Measurements from ENCODE around the gene RASSF3. TPM values are rescaled to one million over a fixed set of nuclear protein-coding genes. Genes with fewer than 3 reads are reported as not detected.

The RASSF3 gene
- total RNA-seq, 2 donors from 2014 or later, result 52.6 to 90.3 TPM

GRCh38 chr12:64713376-64713775, 103.1 kb downstream of the RASSF3 start:
- H3K9me3 ChIP-seq, result no peaks in the 10 kb centered on the region
- no peak overlapping the region for H3K27ac ChIP-seq
- no peaks in the 10 kb centered on the region for H3K4me1 ChIP-seq
- H3K36me3 ChIP-seq, result no peaks in the 10 kb centered on the region
- intact Hi-C loops (cut with DNase I), result no loop called here
- H3K27me3 ChIP-seq, result no peaks in the 10 kb centered on the region
- H3K9ac ChIP-seq (ENCODE audit: low read depth in 2 of 2, low read length in 2 of 2), result no peak overlapping the region
- H3K4me3 ChIP-seq, result no peak overlapping the region
- no peak for DNase-seq
- no peak for TF ChIP-seq CTCF (IDR thresholded peaks at IDR 0.05)

DNA sequence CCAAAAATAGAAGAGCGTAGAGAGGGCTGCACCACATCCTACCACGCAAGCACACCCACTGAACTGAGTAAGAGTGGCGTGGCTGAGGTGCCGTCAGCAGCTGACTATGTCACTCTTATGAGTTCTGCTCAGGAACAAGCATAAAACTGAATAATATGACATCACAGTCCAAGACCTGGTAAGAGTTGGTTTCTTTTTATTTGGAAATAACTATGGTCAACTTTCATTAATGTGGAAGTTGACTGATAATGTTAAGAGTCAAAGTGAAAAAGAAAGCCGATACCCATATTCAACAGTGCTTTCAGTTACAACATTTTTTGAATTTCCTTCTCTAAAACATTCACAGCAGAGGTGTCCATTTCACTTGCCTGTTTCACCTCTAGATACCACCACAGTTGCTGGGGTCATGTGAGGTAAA, 104.3 kb downstream of the RASSF3 start:
- no peaks in the 10 kb centered on the region for H3K36me3 ChIP-seq

DNA sequence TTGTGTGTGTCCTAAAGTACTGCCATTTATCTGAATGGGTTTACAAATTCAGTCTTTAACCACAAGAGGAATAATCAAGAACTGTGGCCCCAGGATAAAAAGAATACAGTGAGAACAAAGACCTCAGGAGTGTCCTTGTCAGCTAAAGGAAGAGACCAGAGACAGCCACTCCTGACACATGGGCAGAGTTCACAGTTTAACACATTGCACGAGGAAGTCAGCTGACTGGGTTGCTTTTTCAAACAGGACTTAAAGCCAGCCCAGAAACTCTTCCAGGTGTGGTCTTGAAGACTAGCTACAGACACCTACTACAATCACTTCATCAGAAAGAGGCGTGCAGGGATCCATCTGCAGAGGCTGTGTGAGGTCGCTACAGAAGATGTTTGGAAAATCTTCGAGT, 106.1 kb downstream of the RASSF3 start:
- Histone ChIP-seq H3K4me3 (no peak overlapping the region), H3K4me1 (no peaks in the 10 kb centered on the region), H3K9me3 (no peaks in the 10 kb centered on the region), H3K36me3 (no peaks in the 10 kb centered on the region), H3K9ac (ENCODE audit: low read depth in 2 of 2, low read length in 2 of 2) (no peak overlapping the region), H3K27me3 (no peaks in the 10 kb centered on the region), H3K27ac (no peak overlapping the region)
- no peak for TF ChIP-seq CTCF (IDR thresholded peaks at IDR 0.05)
- intact Hi-C loops (cut with DNase I), result no loop called here
- peak; percentile 37 for DNase-seq

More for the DNA sequence above, 104.3 kb downstream of the RASSF3 start:
- H3K27ac ChIP-seq, result no peak overlapping the region
- H3K4me1 ChIP-seq, result no peaks in the 10 kb centered on the region
- no peaks in the 10 kb centered on the region for H3K9me3 ChIP-seq
- no peak overlapping the region for H3K9ac ChIP-seq (ENCODE audit: low read depth in 2 of 2, low read length in 2 of 2)
- H3K4me3 ChIP-seq, result no peak overlapping the region
- no peaks in the 10 kb centered on the region for H3K27me3 ChIP-seq
- TF ChIP-seq CTCF (IDR thresholded peaks at IDR 0.05), result no peak
- no peak for DNase-seq
- intact Hi-C loops (cut with DNase I), result no loop called here

GRCh38 chr12:64716839-64717455, 106.7 kb downstream of the RASSF3 start:
- intact Hi-C loops (cut with DNase I), result no loop called here
- no peak overlapping the region for H3K27ac ChIP-seq
- H3K4me3 ChIP-seq, result no peak overlapping the region
- H3K36me3 ChIP-seq, result no peaks in the 10 kb centered on the region
- H3K9me3 ChIP-seq, result no peaks in the 10 kb centered on the region
- H3K4me1 ChIP-seq, result no peaks in the 10 kb centered on the region
- DNase-seq, result no peak
- no peaks in the 10 kb centered on the region for H3K27me3 ChIP-seq
- TF ChIP-seq CTCF (IDR thresholded peaks at IDR 0.05), result no peak
- H3K9ac ChIP-seq (ENCODE audit: low read depth in 2 of 2, low read length in 2 of 2), result no peak overlapping the region

GRCh38 chr12:64718649-64719048, 108.4 kb downstream of the RASSF3 start:
- no peak overlapping the region for H3K27ac ChIP-seq
- intact Hi-C loops (cut with DNase I), result no loop called here

More at GRCh38 chr12:64718649-64719048, 108.4 kb downstream of the RASSF3 start:
- Histone ChIP-seq H3K36me3 (no peaks in the 10 kb centered on the region), H3K4me1 (no peaks in the 10 kb centered on the region), H3K9me3 (no peaks in the 10 kb centered on the region), H3K9ac (ENCODE audit: low read depth in 2 of 2, low read length in 2 of 2) (no peak overlapping the region), H3K4me3 (no peak overlapping the region), H3K27me3 (no peaks in the 10 kb centered on the region)
- no peak for TF ChIP-seq CTCF (IDR thresholded peaks at IDR 0.05)
- no peak for DNase-seq
